Peyer's patch (tissue), 4 donors: ENCODE data around the gene AOPEP.

Source experiments
- POLR2A ChIP-seq, 2 donors: fragments of 450-650 bp; IDR thresholded peaks; one replicate each; pipeline ENCODE4 v1.5.1; 2017; ENCODE audit warnings: antibody characterized with exemption in 2 of 2, mild to moderate bottlenecking in 2 of 2, moderate library complexity in 2 of 2
- TF ChIP-seq, protein P1 (sequence below), 6 experiments: fragments of 450-650 bp in 4 of 6; fragments of 200-600 bp in 2 of 6; sonication (generic) in 1 of 6; IDR thresholded peaks; one replicate each; pipeline ENCODE4 v1.5.1; 2017 to 2019; ENCODE audit warnings: antibody characterized with exemption in 6 of 6, mild to moderate bottlenecking in 3 of 6, moderate library complexity in 1 of 6

DNA sequence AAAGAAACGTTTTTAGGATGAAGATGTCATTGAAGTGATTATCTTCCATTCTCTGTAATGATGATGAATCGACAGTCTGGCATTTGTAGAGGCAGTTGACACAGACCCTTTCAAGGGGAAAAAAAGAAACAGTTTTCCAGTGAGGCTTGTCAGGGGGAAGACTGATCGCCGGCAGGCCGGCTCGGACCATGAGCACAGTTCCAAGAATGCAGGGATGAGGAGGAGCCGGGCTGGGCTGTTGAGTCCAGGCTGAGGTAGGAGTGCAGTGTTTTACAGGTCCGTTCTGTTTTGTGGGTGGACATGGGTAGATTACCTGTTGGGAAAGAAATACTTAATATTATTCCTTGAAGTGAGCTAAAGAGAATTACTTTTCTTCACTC is 194.6 kb downstream of the AOPEP start:
- TF ChIP-seq, protein P1, sequence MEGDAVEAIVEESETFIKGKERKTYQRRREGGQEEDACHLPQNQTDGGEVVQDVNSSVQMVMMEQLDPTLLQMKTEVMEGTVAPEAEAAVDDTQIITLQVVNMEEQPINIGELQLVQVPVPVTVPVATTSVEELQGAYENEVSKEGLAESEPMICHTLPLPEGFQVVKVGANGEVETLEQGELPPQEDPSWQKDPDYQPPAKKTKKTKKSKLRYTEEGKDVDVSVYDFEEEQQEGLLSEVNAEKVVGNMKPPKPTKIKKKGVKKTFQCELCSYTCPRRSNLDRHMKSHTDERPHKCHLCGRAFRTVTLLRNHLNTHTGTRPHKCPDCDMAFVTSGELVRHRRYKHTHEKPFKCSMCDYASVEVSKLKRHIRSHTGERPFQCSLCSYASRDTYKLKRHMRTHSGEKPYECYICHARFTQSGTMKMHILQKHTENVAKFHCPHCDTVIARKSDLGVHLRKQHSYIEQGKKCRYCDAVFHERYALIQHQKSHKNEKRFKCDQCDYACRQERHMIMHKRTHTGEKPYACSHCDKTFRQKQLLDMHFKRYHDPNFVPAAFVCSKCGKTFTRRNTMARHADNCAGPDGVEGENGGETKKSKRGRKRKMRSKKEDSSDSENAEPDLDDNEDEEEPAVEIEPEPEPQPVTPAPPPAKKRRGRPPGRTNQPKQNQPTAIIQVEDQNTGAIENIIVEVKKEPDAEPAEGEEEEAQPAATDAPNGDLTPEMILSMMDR (IDR thresholded peaks at IDR 0.05), result no peak
- no peak for TF ChIP-seq POLR2A (IDR thresholded peaks at IDR 0.05)
